B cell (primary cell): ENCODE data around the gene NUP210. TPM values are rescaled to one million over a fixed set of nuclear protein-coding genes. Genes with fewer than 3 reads are reported as not detected.

Experiments used
- ATAC-seq: fragments of 200-7000 bp; cut with Tn5 transposase; one replicate; pipeline ENCODE4 v1.10.0; 2021; ENCODE audit warnings: low read depth, mild to moderate bottlenecking, moderate number of reproducible peaks, moderate library complexity
- CTCF ChIA-PET: fragments of 350-600 bp; sonication (Branson Sonifier 250); formaldehyde crosslinking; loops from one replicate; lab custom pipeline; 2021; ENCODE audit warnings: antibody characterized with exemption, inconsistent platforms; lab: Charles Lee
- POLR2A ChIA-PET: fragments of 350-600 bp; sonication (Branson Sonifier 250); formaldehyde crosslinking; loops from one replicate; lab custom pipeline; 2021; ENCODE audit warnings: antibody characterized with exemption; lab: Charles Lee
- DNase-seq: peaks from one replicate; pipeline ENCODE4 v3.0.0; 2013
- H2AFZ ChIP-seq: 2 replicates; pipeline ENCODE4 v1.6.1; 2012; ENCODE audit warnings: mild to moderate bottlenecking, low read depth, low read length; ENCODE audit not compliant: insufficient read depth, poor library complexity, severe bottlenecking
- H3K27ac ChIP-seq, 2 donors: 1 replicate in 1 of 2; 2 replicates in 1 of 2; pipeline ENCODE4 v1.5.1; 2012 to 2013; ENCODE audit warnings: low read length in 2 of 2, mild to moderate bottlenecking in 2 of 2, moderate library complexity in 1 of 2
- H3K27me3 ChIP-seq, 4 experiments: fragments of 200-600 bp in 1 of 4; sonication (generic) in 1 of 4; replicated peaks in 1 of 4; 1 replicate in 2 of 4; 2 replicates in 2 of 4; pipeline versions ENCODE4 v1.6.1 to v1.7.0; 2013 to 2016; ENCODE audit warnings: low read length in 3 of 4, mild to moderate bottlenecking in 2 of 4, mixed read lengths in 1 of 4, moderate library complexity in 1 of 4; ENCODE audit not compliant: insufficient read depth in 4 of 4, control insufficient read depth in 3 of 4; ENCODE audit errors: control extremely low read depth in 1 of 4
- H3K36me3 ChIP-seq, 2 experiments: replicated peaks in 1 of 2; 1 replicate in 1 of 2; 2 replicates in 1 of 2; pipeline versions ENCODE4 v1.6.1 to v1.7.1; 2013; ENCODE audit warnings: low read length in 1 of 2; ENCODE audit not compliant: insufficient read depth in 2 of 2, control insufficient read depth in 1 of 2; ENCODE audit errors: control extremely low read depth in 1 of 2, extremely low read depth in 1 of 2
- H3K4me1 ChIP-seq, 2 donors: fragments of 200-600 bp in 1 of 2; sonication (generic) in 1 of 2; 1 replicate in 1 of 2; 2 replicates in 1 of 2; pipeline versions ENCODE4 v1.5.1 to v1.6.1; 2013 to 2017; ENCODE audit warnings: low read length in 2 of 2; ENCODE audit not compliant: control insufficient read depth in 2 of 2, insufficient read depth in 2 of 2
- H3K4me2 ChIP-seq: replicated peaks from 2 replicates; pipeline ENCODE3; 2012; ENCODE audit warnings: mild to moderate bottlenecking, low read depth, low read length; ENCODE audit not compliant: poor library complexity, severe bottlenecking
- H3K4me3 ChIP-seq, 5 experiments: fragments of 200-600 bp in 1 of 5; sonication (generic) in 1 of 5; 1 replicate in 3 of 5; 2 replicates in 2 of 5; pipeline versions ENCODE4 v1.5.1 to v1.7.0; 2011 to 2016; ENCODE audit warnings: low read length in 4 of 5, mild to moderate bottlenecking in 4 of 5, low read depth in 2 of 5, control low read depth in 1 of 5, moderate library complexity in 1 of 5; ENCODE audit not compliant: insufficient read depth in 1 of 5; ENCODE audit errors: control extremely low read depth in 1 of 5, extremely low read depth in 1 of 5
- H3K79me2 ChIP-seq: fragments of 200-600 bp; sonication (generic); one replicate; pipeline ENCODE4 v1.6.0; 2016; ENCODE audit warnings: low read length; ENCODE audit not compliant: control insufficient read depth, insufficient read depth
- H3K9ac ChIP-seq: fragments of 200-600 bp; sonication (generic); 2 replicates; pipeline ENCODE4 v1.6.1; 2017; ENCODE audit warnings: mild to moderate bottlenecking, low read length, moderate library complexity
- H3K9me3 ChIP-seq, 3 donors: one replicate each; pipeline versions ENCODE4 v1.6.1 to v1.7.1; 2013; ENCODE audit warnings: low read length in 2 of 3; ENCODE audit not compliant: control insufficient read depth in 2 of 3, insufficient read depth in 1 of 3; ENCODE audit errors: control extremely low read depth in 1 of 3
- H4K20me1 ChIP-seq: 2 replicates; pipeline ENCODE4 v1.6.0; 2012; ENCODE audit warnings: mild to moderate bottlenecking, low read length; ENCODE audit not compliant: insufficient read depth, control insufficient read depth, poor library complexity, severe bottlenecking
- H3K27ac Mint-ChIP-seq: one replicate; pipeline ENCODE4 v1.8.0; 2021; ENCODE audit warnings: mixed read lengths
- H3K27me3 Mint-ChIP-seq: one replicate; pipeline ENCODE4 v1.8.0; 2021; ENCODE audit warnings: mixed read lengths
- H3K4me1 Mint-ChIP-seq: one replicate; pipeline ENCODE4 v1.8.0; 2021; ENCODE audit warnings: mixed read lengths
- H3K4me3 Mint-ChIP-seq: one replicate; pipeline ENCODE4 v1.8.0; 2021; ENCODE audit warnings: mixed read lengths
- H3K9me3 Mint-ChIP-seq: one replicate; pipeline ENCODE4 v1.8.0; 2022; ENCODE audit warnings: mixed read lengths; ENCODE audit not compliant: insufficient read depth
- CTCF ChIP-seq: fragments of 200-600 bp; IDR thresholded peaks from one replicate; pipeline ENCODE4 v1.8.0; 2022; ENCODE audit warnings: antibody characterized with exemption, mild to moderate bottlenecking
- EZH2 ChIP-seq: IDR thresholded peaks from 2 replicates; pipeline ENCODE4 v1.6.1; 2012; ENCODE audit warnings: borderline replicate concordance, low read depth, mild to moderate bottlenecking, moderate library complexity, low read length; ENCODE audit not compliant: insufficient read depth, poor library complexity, severe bottlenecking
- WGBS: methylation state at CpG from one replicate; pipeline ENCODE4 v1.1.5; 2013; ENCODE audit warnings: missing lambda C conversion rate; ENCODE audit not compliant: insufficient coverage; 5-methylcytosine and 5-hydroxymethylcytosine counted together
- intact Hi-C: fragments of 100-400 bp; cut with micrococcal nuclease; formaldehyde crosslinking; loops from one replicate; pipeline ENCODE4 v1.10.0; 2022
- polyA plus RNA-seq: library from polyadenylated mRNA; depleted of rRNA; stranded (reverse); fragments of >200 nt; gene quantifications from 2 replicates; pipeline ENCODE4 v1.2.3, GENCODE V29; 2012
- total RNA-seq, 2 donors: library from RNA; stranded (reverse); fragments of 120-200 nt in 1 of 2; gene quantifications; 1 replicate in 1 of 2; 2 replicates in 1 of 2; pipeline versions ENCODE4 v1.2.3 to v1.2.4, GENCODE V29; 2013 to 2022

NUP210 gene
- total and polyA plus RNA-seq, 2 donors (not counting 1 experiment from before 2014, with no cell fraction given): 114 to 159 TPM

GRCh38 chr3:13370055-13370454 is 50.1 kb downstream of the NUP210 start:
- Histone ChIP-seq H3K4me3 (no peak overlapping the region), H3K27me3 (no peaks in the 10 kb centered on the region), H4K20me1 (peaks cover 11% of the 10 kb centered on the region), H3K36me3 (peaks cover 0 to 79% of the 10 kb centered on the region in 2 experiments), H3K4me2 (no peak overlapping the region), H3K9me3 (no peaks in the 10 kb centered on the region), H3K9ac (no peak overlapping the region), H3K4me1 (no peaks in the 10 kb centered on the region), H3K79me2 (peaks cover 15% of the 10 kb centered on the region), H2AFZ (no peak overlapping the region), H3K27ac (no peak overlapping the region)
- H3K9me3 Mint-ChIP-seq: no peaks in the 10 kb centered on the region
- no peak for ATAC-seq
- H3K4me1 Mint-ChIP-seq: no peaks in the 10 kb centered on the region
- CTCF ChIA-PET: interaction anchor here (1.0 to 1.7 kb wide), 2 partner anchors 83 to 278 kb away, joined by 3 to 6 read pairs; no protein-coding TSS in a partner anchor
- 97% methylated on average over 3 of the region's 3 CpGs for WGBS
- POLR2A ChIA-PET: no interaction called here
- H3K4me3 Mint-ChIP-seq: no peak overlapping the region
- no peak for TF ChIP-seq EZH2
- no peak for TF ChIP-seq CTCF
- intact Hi-C loops: no loop called here
- no peak for DNase-seq
- no peaks in the 10 kb centered on the region for H3K27me3 Mint-ChIP-seq
- H3K27ac Mint-ChIP-seq: no peak overlapping the region

GRCh38 chr3:13368834-13369233 is 51.3 kb downstream of the NUP210 start:
- H3K4me1 ChIP-seq: no peaks in the 10 kb centered on the region
- TF ChIP-seq EZH2 (no peak), CTCF (no peak)
- no peak for ATAC-seq
- Mint-ChIP-seq H3K9me3 (no peaks in the 10 kb centered on the region), H3K4me3 (no peak overlapping the region), H3K4me1 (no peaks in the 10 kb centered on the region), H3K27me3 (no peaks in the 10 kb centered on the region), H3K27ac (no peak overlapping the region)
- H3K9me3 ChIP-seq: no peaks in the 10 kb centered on the region
- no peak overlapping the region for H2AFZ ChIP-seq
- H3K36me3 ChIP-seq: peaks cover 0 to 76% of the 10 kb centered on the region in 2 experiments
- intact Hi-C loops: no loop called here
- ChIA-PET POLR2A (no interaction called here), CTCF (no interaction called here)
- H3K27ac ChIP-seq: no peak overlapping the region
- no peak overlapping the region for H3K9ac ChIP-seq
- H3K79me2 ChIP-seq: peaks cover 9% of the 10 kb centered on the region
- 93% methylated on average over 4 of the region's 6 CpGs for WGBS
- H3K4me2 ChIP-seq: no peak overlapping the region
- no peak for DNase-seq
- H3K4me3 ChIP-seq: no peak overlapping the region
- H3K27me3 ChIP-seq: no peaks in the 10 kb centered on the region
- peaks cover 11% of the 10 kb centered on the region for H4K20me1 ChIP-seq
